ENCODE data around the gene PTPRD.

Gene PTPRD

DNA sequence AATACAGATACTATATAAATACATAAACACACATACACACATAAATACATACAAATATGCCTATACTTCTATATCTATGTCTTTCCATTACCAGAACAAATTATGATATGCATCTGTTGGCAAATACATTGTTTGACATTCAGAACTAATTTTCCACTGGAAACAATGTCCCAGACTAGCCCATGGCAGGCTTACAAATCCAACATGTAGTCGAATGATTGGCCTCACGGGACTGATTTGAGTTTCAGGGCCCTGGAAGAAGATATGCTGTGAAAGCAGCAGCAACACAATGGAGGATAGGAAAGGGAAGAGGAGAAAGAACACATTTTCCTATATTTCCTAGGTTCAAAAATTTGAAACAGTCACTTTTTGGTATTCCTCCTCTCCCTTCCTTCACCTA is 1932.1 kb downstream of the PTPRD start:
- TF ChIP-seq POLR2AphosphoS5 (IDR thresholded peaks at IDR 0.05; ENCODE audit: low read depth, low read length) (no peak), POLR2A (IDR thresholded peaks at IDR 0.05; ENCODE audit: low read depth, low read length) (no peak), TAF1 (IDR thresholded peaks at IDR 0.05; ENCODE audit: borderline replicate concordance, low read depth, low read length) (no peak)
- no peak for FAIRE-seq

DNA sequence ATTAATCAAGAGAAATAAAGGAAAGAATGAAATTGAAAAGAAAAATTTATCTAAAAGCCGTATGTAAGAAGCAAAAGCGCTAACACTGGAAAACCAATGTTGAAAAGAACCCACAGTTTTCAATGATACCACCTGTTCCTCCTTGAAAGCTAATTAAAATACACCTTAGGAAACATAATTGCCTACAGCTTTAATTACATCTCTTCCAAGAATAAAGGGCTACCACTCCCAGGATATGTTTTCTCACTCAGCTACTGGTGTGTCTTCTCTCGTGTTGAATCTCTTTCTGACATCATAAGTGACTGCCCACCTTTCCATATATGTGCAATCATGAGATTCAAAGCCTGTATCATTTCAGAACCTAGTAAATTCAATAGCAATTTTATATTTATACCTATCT is 1932.6 kb downstream of the PTPRD start:
- no peak for TF ChIP-seq POLR2AphosphoS5 (IDR thresholded peaks at IDR 0.05; ENCODE audit: low read depth, low read length)
- TF ChIP-seq POLR2A (IDR thresholded peaks at IDR 0.05; ENCODE audit: low read depth, low read length): no peak
- TF ChIP-seq TAF1 (IDR thresholded peaks at IDR 0.05; ENCODE audit: borderline replicate concordance, low read depth, low read length): no peak
- FAIRE-seq (no peak), DNase-seq (ENCODE audit: insufficient read length) (no peak)

More for the DNA sequence above, 1932.1 kb downstream of the PTPRD start:
- no peak for DNase-seq (ENCODE audit: insufficient read length)

DNA sequence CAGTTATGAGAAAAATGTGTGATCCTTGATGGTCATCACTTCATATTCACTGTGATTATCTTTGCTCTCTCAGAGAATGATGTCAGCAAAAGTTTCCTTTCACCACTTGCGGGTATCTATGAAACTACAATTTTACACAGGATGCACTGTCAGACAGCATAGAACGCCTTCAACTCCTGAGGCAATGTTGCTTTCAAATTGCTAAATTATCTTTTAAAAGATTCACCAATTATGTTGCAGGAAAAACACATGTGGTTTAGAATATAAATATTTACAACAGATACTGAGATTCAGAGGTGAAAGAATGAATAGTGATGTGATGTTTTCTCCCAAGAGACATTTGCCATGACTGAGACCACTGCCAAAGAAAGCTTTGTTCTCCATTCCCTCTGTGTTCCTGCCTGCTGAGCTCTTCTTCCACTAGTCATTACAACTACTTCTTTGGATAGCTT is 1933.4 kb downstream of the PTPRD start:
- DNase-seq (ENCODE audit: insufficient read length) (no peak), FAIRE-seq (no peak)
- no peak for TF ChIP-seq TAF1 (IDR thresholded peaks at IDR 0.05; ENCODE audit: borderline replicate concordance, low read depth, low read length)
- no peak for TF ChIP-seq POLR2A (IDR thresholded peaks at IDR 0.05; ENCODE audit: low read depth, low read length)
- no peak for TF ChIP-seq POLR2AphosphoS5 (IDR thresholded peaks at IDR 0.05; ENCODE audit: low read depth, low read length)

DNA sequence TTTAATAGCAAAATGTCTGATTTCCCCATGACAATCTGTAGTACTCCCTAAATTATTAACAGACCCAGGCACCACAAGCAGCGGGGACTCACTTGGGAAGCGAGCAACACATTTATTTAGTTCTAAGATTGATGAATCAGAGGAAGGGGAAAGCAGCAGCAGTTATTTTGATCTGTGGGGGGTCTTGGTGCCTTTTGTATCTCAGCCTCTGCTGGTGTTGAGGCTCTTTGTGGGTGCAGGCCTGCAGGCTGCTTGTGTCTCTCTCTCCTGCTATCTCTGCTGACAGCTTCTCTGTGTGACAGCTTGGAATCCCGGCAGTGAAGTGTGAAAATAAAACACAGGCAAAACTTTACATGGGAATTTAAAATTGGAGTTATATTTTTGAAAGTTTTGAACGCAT is 1935.1 kb downstream of the PTPRD start:
- TF ChIP-seq POLR2A (IDR thresholded peaks at IDR 0.05; ENCODE audit: low read depth, low read length): no peak
- TF ChIP-seq POLR2AphosphoS5 (IDR thresholded peaks at IDR 0.05; ENCODE audit: low read depth, low read length): no peak
- no peak for TF ChIP-seq TAF1 (IDR thresholded peaks at IDR 0.05; ENCODE audit: borderline replicate concordance, low read depth, low read length)
- DNase-seq (ENCODE audit: insufficient read length): no peak
- FAIRE-seq: no peak

DNA sequence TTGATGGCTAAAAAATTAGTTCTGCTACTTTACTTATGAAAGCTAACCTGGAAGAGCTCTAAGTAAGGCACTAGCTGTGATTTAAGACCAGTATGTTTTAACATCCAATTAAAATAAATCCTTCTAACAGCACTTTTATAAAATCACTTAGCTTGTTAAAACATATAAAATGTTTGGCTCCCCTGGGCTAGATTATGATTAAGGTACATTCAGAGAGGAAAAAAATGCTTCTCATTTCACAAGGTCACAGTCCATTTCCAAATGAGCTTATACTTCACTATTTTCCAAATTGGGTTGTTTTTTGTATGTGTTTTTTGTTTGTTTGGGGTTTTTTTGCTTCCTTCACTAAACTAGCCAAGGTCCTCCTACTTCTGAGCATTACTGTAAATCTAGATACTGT is 1938.3 kb downstream of the PTPRD start:
- DNase-seq (ENCODE audit: insufficient read length) (no peak), FAIRE-seq (no peak)
- no peak for TF ChIP-seq POLR2AphosphoS5 (IDR thresholded peaks at IDR 0.05; ENCODE audit: low read depth, low read length)
- TF ChIP-seq TAF1 (IDR thresholded peaks at IDR 0.05; ENCODE audit: borderline replicate concordance, low read depth, low read length): no peak

DNA sequence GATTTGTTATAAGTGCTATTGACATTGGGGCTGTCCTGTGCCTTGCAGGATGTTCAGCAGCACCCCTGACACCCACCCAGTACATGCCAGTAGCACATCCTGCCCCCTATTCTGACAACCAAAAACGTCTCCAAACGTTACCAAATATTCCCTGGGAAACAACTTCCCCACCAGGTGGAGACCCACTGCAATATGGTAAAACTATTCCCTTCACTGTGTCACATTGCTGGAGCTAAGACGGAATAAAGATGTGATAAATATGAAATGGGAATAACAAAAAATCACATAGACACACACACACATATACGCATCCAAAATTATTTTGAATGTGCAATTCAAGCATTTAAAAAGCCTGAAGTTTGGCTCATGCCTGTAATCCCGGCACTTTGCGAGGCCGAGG is 1939.0 kb downstream of the PTPRD start:
- DNase-seq (ENCODE audit: insufficient read length): no peak
- TF ChIP-seq POLR2AphosphoS5 (IDR thresholded peaks at IDR 0.05; ENCODE audit: low read depth, low read length): no peak
- TF ChIP-seq POLR2A (IDR thresholded peaks at IDR 0.05; ENCODE audit: low read depth, low read length): no peak
- TF ChIP-seq TAF1 (IDR thresholded peaks at IDR 0.05; ENCODE audit: borderline replicate concordance, low read depth, low read length): no peak
- no peak for FAIRE-seq

DNA sequence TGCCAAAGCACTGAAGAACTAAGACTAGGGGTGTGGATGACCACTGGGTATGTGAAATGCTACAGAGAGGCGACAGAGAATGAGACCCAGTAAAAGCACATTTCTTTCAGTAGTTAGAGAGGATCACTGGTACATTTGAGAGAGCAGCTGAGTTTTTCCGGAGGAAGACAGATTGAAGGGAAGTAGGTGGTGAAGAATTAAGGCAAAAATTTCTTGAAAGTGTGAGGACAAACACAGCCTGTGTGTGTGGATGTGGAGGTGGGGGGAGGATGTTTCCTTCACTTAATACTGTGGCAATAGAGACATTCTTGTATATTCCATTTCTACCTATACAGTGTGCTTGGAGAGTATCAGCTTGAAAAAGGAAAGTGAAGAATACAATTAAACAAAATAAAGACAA is 1942.1 kb downstream of the PTPRD start:
- DNase-seq (ENCODE audit: insufficient read length): no peak
- FAIRE-seq: no peak
- TF ChIP-seq TAF1 (IDR thresholded peaks at IDR 0.05; ENCODE audit: borderline replicate concordance, low read depth, low read length): no peak
- TF ChIP-seq POLR2AphosphoS5 (IDR thresholded peaks at IDR 0.05; ENCODE audit: low read depth, low read length): no peak
- TF ChIP-seq POLR2A (IDR thresholded peaks at IDR 0.05; ENCODE audit: low read depth, low read length): no peak

DNA sequence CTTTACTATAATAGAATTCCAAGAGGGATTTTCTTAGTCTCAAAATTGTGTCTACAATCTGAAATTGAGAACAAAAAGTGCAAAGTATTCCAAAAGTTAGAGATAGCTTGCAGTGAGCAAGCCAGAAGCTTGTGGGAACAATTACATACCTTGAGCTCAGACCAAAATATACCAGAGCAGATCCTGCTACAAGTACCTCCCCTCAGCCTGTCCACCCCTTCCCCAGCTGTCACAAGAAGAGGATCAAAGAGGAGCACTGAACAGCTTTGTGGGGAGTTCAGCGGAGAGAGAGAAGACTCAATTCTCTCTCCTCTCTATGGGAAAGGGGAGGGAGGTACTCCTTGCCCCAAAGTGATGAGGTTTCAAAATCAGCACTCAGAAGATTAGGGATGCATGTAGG is 1944.1 kb downstream of the PTPRD start:
- TF ChIP-seq POLR2A (IDR thresholded peaks at IDR 0.05; ENCODE audit: low read depth, low read length): no peak
- no peak for TF ChIP-seq TAF1 (IDR thresholded peaks at IDR 0.05; ENCODE audit: borderline replicate concordance, low read depth, low read length)
- no peak for TF ChIP-seq POLR2AphosphoS5 (IDR thresholded peaks at IDR 0.05; ENCODE audit: low read depth, low read length)
- DNase-seq (ENCODE audit: insufficient read length) (no peak), FAIRE-seq (no peak)

DNA sequence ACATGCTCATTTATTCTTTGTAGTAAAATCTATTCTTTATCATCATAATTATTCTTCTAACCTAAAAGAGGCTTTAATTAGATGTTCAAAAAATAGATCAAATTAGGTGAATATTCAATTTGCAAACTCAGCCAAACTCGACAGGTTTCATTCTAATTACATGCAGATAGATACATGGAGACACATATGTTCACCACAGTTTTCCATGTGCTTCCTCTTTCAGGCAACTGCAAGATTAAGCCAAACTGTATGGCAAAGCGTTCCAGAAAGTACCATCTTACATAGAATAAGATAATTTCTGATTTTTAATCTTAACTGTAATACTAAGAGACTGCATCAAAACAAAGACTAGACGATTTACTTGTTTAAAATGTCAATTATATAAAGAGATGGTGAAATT is 1944.6 kb downstream of the PTPRD start:
- FAIRE-seq (no peak), DNase-seq (ENCODE audit: insufficient read length) (no peak)
- TF ChIP-seq TAF1 (IDR thresholded peaks at IDR 0.05; ENCODE audit: borderline replicate concordance, low read depth, low read length) (no peak), POLR2A (IDR thresholded peaks at IDR 0.05; ENCODE audit: low read depth, low read length) (no peak), POLR2AphosphoS5 (IDR thresholded peaks at IDR 0.05; ENCODE audit: low read depth, low read length) (no peak)

DNA sequence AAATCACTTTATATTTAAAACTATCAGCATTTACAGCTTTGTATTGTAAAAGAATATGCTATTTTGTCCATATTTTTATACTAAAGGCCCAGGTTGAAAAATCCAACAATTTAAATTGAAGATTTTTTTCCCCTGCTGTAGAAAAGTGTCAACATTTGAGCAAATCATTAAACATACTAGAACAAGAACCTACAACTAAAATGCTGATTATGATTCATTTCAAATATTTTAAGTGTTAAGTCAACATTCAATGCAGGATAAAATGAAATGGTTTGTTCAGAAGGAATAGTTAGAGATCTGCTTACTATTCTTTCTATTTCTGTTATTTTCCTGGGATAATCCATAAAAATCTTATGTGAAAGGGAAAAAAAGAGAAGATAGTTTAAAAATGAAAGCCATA is 1946.7 kb downstream of the PTPRD start:
- TF ChIP-seq POLR2AphosphoS5 (IDR thresholded peaks at IDR 0.05; ENCODE audit: low read depth, low read length) (no peak), TAF1 (IDR thresholded peaks at IDR 0.05; ENCODE audit: borderline replicate concordance, low read depth, low read length) (no peak), POLR2A (IDR thresholded peaks at IDR 0.05; ENCODE audit: low read depth, low read length) (no peak)
- no peak for DNase-seq (ENCODE audit: insufficient read length)
- no peak for FAIRE-seq

DNA sequence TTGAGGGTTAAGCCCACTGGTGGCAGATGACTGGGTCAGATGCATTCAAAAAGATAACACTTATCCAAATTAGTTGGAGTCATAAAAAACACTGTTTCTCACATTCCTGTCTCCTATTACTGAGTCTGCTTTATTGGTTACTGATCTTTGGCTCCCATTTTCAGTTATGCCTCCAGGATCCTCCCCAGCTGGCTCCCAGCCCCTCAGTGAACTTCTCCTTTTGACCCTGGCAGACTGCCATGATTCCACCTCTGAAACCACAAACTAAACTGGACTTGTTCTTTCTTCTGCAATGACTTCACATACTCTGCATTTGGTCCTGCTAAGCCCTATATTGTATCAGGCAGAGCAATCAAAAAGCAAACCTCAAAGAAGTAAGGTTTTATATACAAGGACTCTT is 1952.4 kb downstream of the PTPRD start:
- no peak for FAIRE-seq

DNA sequence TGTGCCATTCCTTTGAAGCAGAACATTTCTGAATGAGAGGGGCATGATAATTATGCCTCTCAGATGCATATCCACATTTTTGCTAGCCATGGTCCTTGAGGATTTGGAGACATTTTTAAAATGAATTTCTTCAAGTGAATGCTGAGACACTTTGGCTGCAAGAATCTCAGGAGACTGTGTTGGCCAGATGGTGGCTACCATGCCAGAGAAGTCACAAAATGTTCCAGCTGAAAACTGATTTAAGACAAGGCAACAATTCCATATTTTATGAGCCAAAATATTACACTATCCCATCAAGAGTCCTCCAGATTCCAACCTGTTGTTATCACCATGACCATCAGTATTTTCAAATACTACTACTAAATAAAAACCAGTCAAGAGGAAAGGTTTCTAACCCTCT is 1953.7 kb downstream of the PTPRD start:
- TF ChIP-seq POLR2AphosphoS5 (IDR thresholded peaks at IDR 0.05; ENCODE audit: low read depth, low read length) (no peak), POLR2A (IDR thresholded peaks at IDR 0.05; ENCODE audit: low read depth, low read length) (no peak), TAF1 (IDR thresholded peaks at IDR 0.05; ENCODE audit: borderline replicate concordance, low read depth, low read length) (no peak)
- DNase-seq (ENCODE audit: insufficient read length): no peak
- FAIRE-seq: no peak

More for the DNA sequence above, 1952.4 kb downstream of the PTPRD start:
- DNase-seq (ENCODE audit: insufficient read length): no peak
- TF ChIP-seq TAF1 (IDR thresholded peaks at IDR 0.05; ENCODE audit: borderline replicate concordance, low read depth, low read length): no peak
- TF ChIP-seq POLR2A (IDR thresholded peaks at IDR 0.05; ENCODE audit: low read depth, low read length): no peak
- no peak for TF ChIP-seq POLR2AphosphoS5 (IDR thresholded peaks at IDR 0.05; ENCODE audit: low read depth, low read length)

DNA sequence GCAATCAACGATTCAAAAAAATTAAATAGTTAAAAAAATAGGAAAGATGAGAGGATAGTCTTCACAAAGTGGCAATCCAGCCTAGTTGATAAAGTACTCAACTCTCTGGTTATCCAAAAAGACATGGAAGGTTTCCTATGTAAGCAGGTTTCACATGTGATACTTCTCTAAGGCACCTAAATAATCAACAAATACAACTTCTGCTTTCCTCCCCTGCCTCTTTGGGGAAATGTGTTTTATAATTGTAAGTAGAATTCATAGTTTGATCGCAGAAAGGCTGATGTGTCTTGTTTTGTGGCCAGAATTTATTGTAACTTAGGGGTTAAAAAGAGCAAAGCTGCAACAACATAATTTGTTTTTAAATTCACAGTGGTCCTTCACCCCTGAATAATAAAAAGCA is 1957.7 kb downstream of the PTPRD start:
- FAIRE-seq: no peak
- DNase-seq (ENCODE audit: insufficient read length): no peak
- no peak for TF ChIP-seq TAF1 (IDR thresholded peaks at IDR 0.05; ENCODE audit: borderline replicate concordance, low read depth, low read length)
- TF ChIP-seq POLR2AphosphoS5 (IDR thresholded peaks at IDR 0.05; ENCODE audit: low read depth, low read length): no peak
- TF ChIP-seq POLR2A (IDR thresholded peaks at IDR 0.05; ENCODE audit: low read depth, low read length): no peak

Data from GM12892 (cell line).